HepG2 (cell line): Measurements from ENCODE around the gene LBX2. TPM values are rescaled to one million over a fixed set of nuclear protein-coding genes. Genes with fewer than 3 reads are reported as not detected.

ENCODE experiments used
- GMEB2 ChIP-seq: IDR thresholded peaks from 2 replicates; pipeline ENCODE4 v1.6.1; 2016; ENCODE audit warnings: missing biosample characterization, missing genetic modification reagents, low read depth
- HBP1 ChIP-seq: IDR thresholded peaks from 2 replicates; pipeline ENCODE4 v1.6.1; 2016; ENCODE audit warnings: low read depth, control low read depth
- HOXA3 ChIP-seq: sonication (generic); formaldehyde crosslinking; IDR thresholded peaks from 2 replicates; pipeline ENCODE4 v1.5.0; 2020; ENCODE audit warnings: missing genetic modification reagents
- IKZF4 ChIP-seq: sonication (generic); formaldehyde crosslinking; IDR thresholded peaks from 2 replicates; pipeline ENCODE4 v1.5.1; 2020; ENCODE audit warnings: borderline replicate concordance, mild to moderate bottlenecking, low read depth, missing genetic modification reagents; ENCODE audit errors: not compliant biosample characterization
- NCOR1 ChIP-seq: fragments of 200-600 bp; sonication (generic); IDR thresholded peaks from 2 replicates; pipeline ENCODE4 v1.7.0; 2017; ENCODE audit warnings: antibody characterized with exemption, low read length, borderline replicate concordance
- PATZ1 ChIP-seq: sonication (generic); formaldehyde crosslinking; IDR thresholded peaks from 2 replicates; pipeline ENCODE4 v1.4.0; 2020; ENCODE audit warnings: missing genetic modification reagents
- PLSCR1 ChIP-seq: sonication (generic); formaldehyde crosslinking; IDR thresholded peaks from 2 replicates; pipeline ENCODE4 v1.5.0; 2020; ENCODE audit warnings: missing genetic modification reagents, mild to moderate bottlenecking, borderline replicate concordance
- REL ChIP-seq: sonication (generic); formaldehyde crosslinking; conservative IDR thresholded peaks from 2 replicates; pipeline ENCODE4 v1.8.0; 2022; ENCODE audit warnings: mild to moderate bottlenecking, missing genetic modification reagents, moderate library complexity
- SIN3B ChIP-seq: fragments of 150-350 bp; IDR thresholded peaks from 2 replicates; pipeline ENCODE4 v1.6.1; 2014; ENCODE audit warnings: low read length
- SIX4 ChIP-seq: sonication (generic); formaldehyde crosslinking; IDR thresholded peaks from 2 replicates; pipeline ENCODE4 v1.4.0; 2020; ENCODE audit warnings: missing genetic modification reagents
- THAP11 ChIP-seq: IDR thresholded peaks from 2 replicates; pipeline ENCODE4 v1.6.1; 2016; ENCODE audit warnings: missing biosample characterization, missing genetic modification reagents
- ZNF354B ChIP-seq: sonication (generic); formaldehyde crosslinking; IDR thresholded peaks from 2 replicates; pipeline ENCODE4 v1.8.0; 2022; ENCODE audit warnings: mild to moderate bottlenecking, missing genetic modification reagents
- ZNF75D ChIP-seq: sonication (generic); formaldehyde crosslinking; IDR thresholded peaks from 2 replicates; pipeline ENCODE4 v1.8.1; 2023; ENCODE audit warnings: missing genetic modification reagents, mild to moderate bottlenecking, borderline replicate concordance
- polyA plus RNA-seq, 8 experiments: library from polyadenylated mRNA; depleted of rRNA in 3 of 8; stranded (reverse) in 7 of 8; unstranded in 1 of 8; fragments of >200 nt; fragmentation: Illumina TruSeq in 4 of 8; extraction: Trizol in 4 of 8; gene quantifications; 2 replicates each; pipeline versions ENCODE4 v1.2.1 to v1.2.3, GENCODE V29; 2011 to 2016; ENCODE audit warnings: low read depth in 4 of 8, missing spikeins in 1 of 8, mixed read lengths in 1 of 8; ENCODE audit not compliant: insufficient read depth in 1 of 8
- total RNA-seq, 5 experiments: library from RNA; depleted of rRNA; stranded (reverse); fragments of >200 nt; fragmentation: Illumina TruSeq; extraction: Trizol; gene quantifications; 2 replicates each; pipeline ENCODE4 v1.2.3, GENCODE V29; 2016; ENCODE audit warnings: low read depth in 1 of 5
- TF ChIP-seq, protein P1 (sequence below): sonication (generic); formaldehyde crosslinking; IDR thresholded peaks from 2 replicates; pipeline ENCODE4 v1.4.0; 2020; ENCODE audit warnings: low read depth, missing genetic modification reagents

The LBX2 gene
- total and polyA plus RNA-seq, 2 of the 13 experiments (the other 11 are each of a cell fraction or from before 2014, with no cell fraction given) = 6.4 to 8.1 TPM

- peak; percentile 69; the same call in 1 of the 2 replicates for TF ChIP-seq HBP1 (CRISPR knock-in tag)
- TF ChIP-seq THAP11 (CRISPR knock-in tag) = peak; percentile 98
- no peak for TF ChIP-seq SIX4 (CRISPR knock-in tag)
- TF ChIP-seq GMEB2 = peak; percentile 76; the same call in 1 of the 2 replicates
- TF ChIP-seq PLSCR1 = no peak
- TF ChIP-seq ZNF354B (CRISPR knock-in tag) = 0 out of 2 replicates have a peak, but pooled peaks have one; percentile 79
- TF ChIP-seq SIN3B = peak; percentile 77; the same call in 1 of the 2 replicates
- peak; percentile 65; the same call in 1 of the 2 replicates for TF ChIP-seq REL (CRISPR knock-in tag)
- 0 out of 2 replicates have a peak, but pooled peaks have one; percentile 83 for TF ChIP-seq ZNF75D (CRISPR knock-in tag)
- peak; percentile 96 for TF ChIP-seq HOXA3 (CRISPR knock-in tag)
- TF ChIP-seq IKZF4 (CRISPR knock-in tag) = peak; percentile 64
- TF ChIP-seq NCOR1 = peak; percentile 61; the same call in 1 of the 2 replicates
- TF ChIP-seq PATZ1 = peak; percentile 77
- TF ChIP-seq, protein P1, sequence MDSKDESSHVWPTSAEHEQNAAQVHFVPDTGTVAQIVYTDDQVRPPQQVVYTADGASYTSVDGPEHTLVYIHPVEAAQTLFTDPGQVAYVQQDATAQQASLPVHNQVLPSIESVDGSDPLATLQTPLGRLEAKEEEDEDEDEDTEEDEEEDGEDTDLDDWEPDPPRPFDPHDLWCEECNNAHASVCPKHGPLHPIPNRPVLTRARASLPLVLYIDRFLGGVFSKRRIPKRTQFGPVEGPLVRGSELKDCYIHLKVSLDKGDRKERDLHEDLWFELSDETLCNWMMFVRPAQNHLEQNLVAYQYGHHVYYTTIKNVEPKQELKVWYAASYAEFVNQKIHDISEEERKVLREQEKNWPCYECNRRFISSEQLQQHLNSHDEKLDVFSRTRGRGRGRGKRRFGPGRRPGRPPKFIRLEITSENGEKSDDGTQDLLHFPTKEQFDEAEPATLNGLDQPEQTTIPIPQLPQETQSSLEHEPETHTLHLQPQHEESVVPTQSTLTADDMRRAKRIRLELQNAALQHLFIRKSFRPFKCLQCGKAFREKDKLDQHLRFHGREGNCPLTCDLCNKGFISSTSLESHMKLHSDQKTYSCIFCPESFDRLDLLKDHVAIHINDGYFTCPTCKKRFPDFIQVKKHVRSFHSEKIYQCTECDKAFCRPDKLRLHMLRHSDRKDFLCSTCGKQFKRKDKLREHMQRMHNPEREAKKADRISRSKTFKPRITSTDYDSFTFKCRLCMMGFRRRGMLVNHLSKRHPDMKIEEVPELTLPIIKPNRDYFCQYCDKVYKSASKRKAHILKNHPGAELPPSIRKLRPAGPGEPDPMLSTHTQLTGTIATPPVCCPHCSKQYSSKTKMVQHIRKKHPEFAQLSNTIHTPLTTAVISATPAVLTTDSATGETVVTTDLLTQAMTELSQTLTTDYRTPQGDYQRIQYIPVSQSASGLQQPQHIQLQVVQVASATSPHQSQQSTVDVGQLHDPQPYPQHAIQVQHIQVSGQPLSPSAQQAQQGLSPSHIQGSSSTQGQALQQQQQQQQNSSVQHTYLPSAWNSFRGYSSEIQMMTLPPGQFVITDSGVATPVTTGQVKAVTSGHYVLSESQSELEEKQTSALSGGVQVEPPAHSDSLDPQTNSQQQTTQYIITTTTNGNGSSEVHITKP = peak; percentile 81
These were observed 30.2 kb upstream of the LBX2 start, which contains the start of the genes AUP1 and HTRA2 (continued) for GRCh38 chr2:74529357-74530238.
